Muscle of leg (tissue), 16 donors: Measurements from ENCODE around the gene GALT. TPM values are rescaled to one million over a fixed set of nuclear protein-coding genes. Genes with fewer than 3 reads are reported as not detected.

Experiments
- DNase-seq: peaks from one replicate; pipeline ENCODE4 v3.0.0; 2013
- H3K27ac ChIP-seq: one replicate; pipeline ENCODE4 v1.5.1; 2013; ENCODE audit warnings: mild to moderate bottlenecking, low read length, control low read depth
- H3K27me3 ChIP-seq: one replicate; pipeline ENCODE4 v1.6.1; 2013; ENCODE audit warnings: low read length; ENCODE audit not compliant: control insufficient read depth, insufficient read depth
- H3K36me3 ChIP-seq: one replicate; pipeline ENCODE4 v1.6.1; 2013; ENCODE audit warnings: low read length; ENCODE audit not compliant: control insufficient read depth, insufficient read depth
- H3K4me1 ChIP-seq: one replicate; pipeline ENCODE4 v1.6.1; 2013; ENCODE audit warnings: low read length; ENCODE audit not compliant: control insufficient read depth, insufficient read depth
- H3K4me3 ChIP-seq: one replicate; pipeline ENCODE4 v1.5.1; 2013; ENCODE audit warnings: low read length, control low read depth
- H3K9me3 ChIP-seq: replicated peaks from 2 replicates; pipeline ENCODE4 v1.6.1; 2013; ENCODE audit warnings: low read depth, low read length; ENCODE audit not compliant: control insufficient read depth
- WGBS: methylation state at CpG from one replicate; pipeline ENCODE4 v1.1.5; 2013; ENCODE audit warnings: missing lambda C conversion rate; ENCODE audit not compliant: insufficient coverage; 5-methylcytosine and 5-hydroxymethylcytosine counted together
- long read RNA-seq, 11 donors: transcript quantifications; one replicate each; lab custom pipeline, GENCODE V29; 2026
- polyA plus RNA-seq, 8 donors: library from polyadenylated mRNA; unstranded; fragments of 120-200 nt; gene quantifications; one replicate each; pipeline versions ENCODE4 v1.2.1 to v1.2.3, GENCODE V29; 2013; ENCODE audit warnings: inconsistent platforms in 1 of 8, low replicate concordance in 1 of 8; ENCODE audit not compliant: insufficient read length in 8 of 8, insufficient read depth in 1 of 8
- total RNA-seq: library from RNA; stranded (reverse); fragments of 120-200 nt; gene quantifications from one replicate; pipeline ENCODE4 v1.2.4, GENCODE V29; 2013

Gene GALT
- total RNA-seq (43.5 TPM), polyA plus RNA-seq (10 to 100 TPM; 29.5 to 53.5 (median 40.4) TPM)
- long read RNA-seq, donor 1, partial matches to known transcripts = 0 of 3 reads
- long read RNA-seq, donor 1, other reads (novel, unspliced or antisense) = 0 of 3 reads
- long read RNA-seq, donor 2, partial matches to known transcripts = 0 of 1 reads
- long read RNA-seq, donor 2, other reads (novel, unspliced or antisense) = 0 of 1 reads
- long read RNA-seq, donor 3, partial matches to known transcripts = 0 of 8 reads
- long read RNA-seq, donor 3, other reads (novel, unspliced or antisense) = 0 of 8 reads
- long read RNA-seq, donor 4, partial matches to known transcripts = 0 of 2 reads
- long read RNA-seq, donor 4, other reads (novel, unspliced or antisense) = 0 of 2 reads
- long read RNA-seq, donor 5, transcript GALT-201 (11 exons, 1,768 nt) = minor isoform, 5 of 14 reads
- long read RNA-seq, donor 5, transcript GALT-210 (2 exons, 858 nt) = major isoform, 7 of 14 reads
- long read RNA-seq, donor 5, partial matches to known transcripts = 0 of 14 reads
- long read RNA-seq, donor 5, other reads (novel, unspliced or antisense) = 0 of 14 reads
- long read RNA-seq, donor 6, transcript GALT-201 (11 exons, 1,768 nt) = major isoform, 7 of 13 reads
- long read RNA-seq, donor 6, transcript GALT-210 (2 exons, 858 nt) = minor isoform, 6 of 13 reads
- long read RNA-seq, donor 6, partial matches to known transcripts = 0 of 13 reads
- long read RNA-seq, donor 6, other reads (novel, unspliced or antisense) = 0 of 13 reads
- long read RNA-seq, donor 7, partial matches to known transcripts = 0 of 8 reads
- long read RNA-seq, donor 7, other reads (novel, unspliced or antisense) = 0 of 8 reads
- long read RNA-seq, donor 8, partial matches to known transcripts = 0 of 6 reads
- long read RNA-seq, donor 8, other reads (novel, unspliced or antisense) = 0 of 6 reads
- long read RNA-seq, donor 9, transcript GALT-210 (2 exons, 858 nt) = major isoform, 6 of 14 reads
- long read RNA-seq, donor 9, partial matches to known transcripts = 6 of 14 reads
- long read RNA-seq, donor 9, other reads (novel, unspliced or antisense) = 0 of 14 reads
- long read RNA-seq, donor 10, transcript GALT-210 (2 exons, 858 nt) = major isoform, 5 of 13 reads
- long read RNA-seq, donor 10, partial matches to known transcripts = 5 of 13 reads
- long read RNA-seq, donor 10, other reads (novel, unspliced or antisense) = 0 of 13 reads
- long read RNA-seq, donor 11, transcript GALT-210 (2 exons, 858 nt) = major isoform, 5 of 8 reads
- long read RNA-seq, donor 11, partial matches to known transcripts = 0 of 8 reads
- long read RNA-seq, donor 11, other reads (novel, unspliced or antisense) = 0 of 8 reads

DNA sequence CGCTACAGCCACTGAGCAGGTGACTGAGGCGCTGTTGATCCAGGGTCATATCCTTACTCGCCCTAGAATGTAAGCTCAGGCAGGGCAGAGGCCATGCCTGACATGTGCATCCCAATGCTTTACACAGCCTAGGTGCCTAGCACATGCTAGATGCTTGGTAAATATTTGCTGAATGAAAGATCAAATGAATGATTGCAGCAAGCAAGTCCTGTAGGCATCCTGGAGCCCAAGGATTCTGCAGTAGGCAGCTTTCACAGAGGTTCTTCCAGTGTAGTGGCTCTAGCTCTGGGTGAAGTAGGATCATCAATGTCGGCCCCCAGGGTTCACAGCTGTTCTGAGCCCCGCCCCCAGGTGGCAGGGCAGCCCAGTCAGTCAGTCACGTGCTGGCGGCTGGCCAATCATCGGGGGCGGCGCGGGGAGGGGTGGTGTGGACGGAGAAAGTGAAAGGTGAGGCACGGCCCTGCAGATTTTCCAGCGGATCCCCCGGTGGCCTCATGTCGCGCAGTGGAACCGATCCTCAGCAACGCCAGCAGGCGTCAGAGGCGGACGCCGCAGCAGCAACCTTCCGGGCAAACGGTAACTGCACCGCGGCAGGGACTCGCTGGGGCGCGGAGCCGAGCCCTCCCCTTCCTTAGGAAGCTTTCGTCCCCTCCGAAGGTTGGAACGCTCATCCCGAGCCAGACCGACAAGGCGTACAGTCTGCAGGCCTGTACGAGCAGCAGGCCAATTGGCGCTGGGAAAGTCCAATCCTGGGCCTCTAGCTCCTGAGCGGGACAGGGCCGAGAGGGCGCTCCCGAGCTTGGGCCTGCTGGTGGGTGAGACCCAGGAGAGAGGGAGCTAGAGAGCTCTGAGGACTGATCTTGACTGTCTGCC is at the start of gene GALT:
GALT (plus strand) TSS at position 465 of the 873 bp plus-strand sequence; CDS start at position 495, 30 bp downstream.
- Histone ChIP-seq H3K9me3 (no peaks in the 10 kb centered on the region), H3K27ac (peak within 1 kb of the TSS; percentile 94), H3K4me3 (peak within 1 kb of the TSS; percentile 84), H3K4me1 (peaks cover 28% of the 10 kb centered on the region), H3K27me3 (no peaks in the 10 kb centered on the region), H3K36me3 (peaks cover 26% of the 10 kb centered on the region)
- WGBS = 2% methylated on average over 37 of the region's 43 CpGs
- peak; percentile 94 for DNase-seq

DNA sequence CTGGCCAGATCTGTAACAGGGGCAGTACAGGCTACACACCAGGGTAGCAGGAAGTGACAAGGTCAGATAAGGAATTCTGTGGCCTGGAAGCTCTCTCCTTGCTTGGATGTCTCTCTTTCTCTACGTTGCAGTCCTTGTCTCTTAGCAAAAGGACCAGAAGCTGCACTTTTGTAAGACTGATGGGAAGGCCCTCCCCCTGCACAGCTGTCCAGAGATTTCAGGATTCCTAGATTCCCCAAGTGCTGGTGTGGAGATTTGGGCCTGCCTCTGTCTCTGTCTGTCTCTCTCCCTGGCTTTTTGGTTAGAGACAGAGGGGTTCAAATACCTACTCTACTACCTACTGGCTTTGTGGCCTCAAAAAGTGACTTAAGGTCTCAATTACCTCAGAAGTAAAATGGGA is 46.9 kb upstream of the GALT start:
- Histone ChIP-seq H3K27ac (no peak overlapping the region), H3K4me1 (peaks cover 4% of the 10 kb centered on the region), H3K36me3 (no peaks in the 10 kb centered on the region), H3K4me3 (no peak overlapping the region), H3K9me3 (no peaks in the 10 kb centered on the region), H3K27me3 (peaks cover 5% of the 10 kb centered on the region)
- WGBS = no CpG with 5 or more reads among the region's 1 CpG
- DNase-seq = no peak

DNA sequence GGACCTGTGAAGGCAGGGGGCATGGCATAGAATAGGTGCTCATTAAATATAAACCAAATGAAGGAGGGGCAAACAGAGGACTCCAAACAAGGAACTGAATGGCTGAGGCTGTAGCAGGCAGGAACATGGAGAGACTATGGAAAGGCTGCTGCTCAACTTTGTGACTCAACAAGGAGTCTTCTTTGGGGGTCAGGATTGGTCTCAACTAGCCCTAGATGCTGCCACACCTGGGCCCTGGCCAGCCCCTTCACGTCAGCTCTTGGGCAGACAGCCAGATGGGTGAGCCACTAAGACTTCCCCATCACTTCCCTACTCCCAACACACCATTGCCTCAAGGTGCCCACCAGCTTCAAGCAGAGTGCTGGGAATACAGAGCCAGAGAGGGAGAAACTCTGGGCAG is 45.6 kb upstream of the GALT start:
- no peak for DNase-seq
- Histone ChIP-seq H3K27me3 (peaks cover 8% of the 10 kb centered on the region), H3K4me3 (no peak overlapping the region), H3K27ac (no peak overlapping the region), H3K9me3 (no peaks in the 10 kb centered on the region), H3K4me1 (peaks cover 4% of the 10 kb centered on the region), H3K36me3 (no peaks in the 10 kb centered on the region)
- WGBS = 50% methylated on average over 1 of the region's 1 CpG

DNA sequence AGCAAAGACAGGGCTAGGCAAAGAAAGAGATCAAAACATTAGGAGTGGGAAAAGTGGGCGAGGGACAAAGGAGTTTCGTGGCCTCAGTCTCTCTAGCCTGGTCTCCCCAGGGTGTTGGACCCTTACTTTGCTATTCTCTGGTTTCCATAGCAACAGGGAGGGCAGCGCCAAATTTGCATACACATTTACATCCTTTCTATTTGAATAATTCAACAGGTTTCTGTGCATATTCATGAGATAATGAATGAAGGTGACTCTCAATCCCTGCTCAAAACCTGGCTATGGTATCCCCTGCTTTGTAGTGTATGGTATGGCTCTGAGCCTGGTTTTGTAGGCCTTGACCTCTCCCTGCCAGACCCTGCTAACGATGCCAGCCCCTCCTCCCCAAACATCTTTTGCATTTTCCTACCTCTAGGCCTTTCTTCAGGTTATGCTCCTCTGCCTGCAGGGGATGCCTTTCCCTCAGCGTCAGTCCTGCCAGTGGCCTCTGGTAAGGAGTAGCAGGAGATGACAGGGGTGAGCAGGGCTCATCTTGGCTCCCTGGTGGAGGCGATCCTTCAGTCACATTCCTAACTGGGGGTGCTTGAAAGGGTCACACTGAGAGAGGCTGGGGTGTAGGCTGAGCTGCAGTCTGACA is 44.4 kb upstream of the GALT start:
- H3K9me3 ChIP-seq = no peaks in the 10 kb centered on the region
- 90% methylated on average over 2 of the region's 6 CpGs for WGBS
- H3K4me1 ChIP-seq = peaks cover 4% of the 10 kb centered on the region
- no peaks in the 10 kb centered on the region for H3K36me3 ChIP-seq
- no peak overlapping the region for H3K27ac ChIP-seq
- H3K27me3 ChIP-seq = peaks cover 8% of the 10 kb centered on the region
- no peak for DNase-seq
- no peak overlapping the region for H3K4me3 ChIP-seq

DNA sequence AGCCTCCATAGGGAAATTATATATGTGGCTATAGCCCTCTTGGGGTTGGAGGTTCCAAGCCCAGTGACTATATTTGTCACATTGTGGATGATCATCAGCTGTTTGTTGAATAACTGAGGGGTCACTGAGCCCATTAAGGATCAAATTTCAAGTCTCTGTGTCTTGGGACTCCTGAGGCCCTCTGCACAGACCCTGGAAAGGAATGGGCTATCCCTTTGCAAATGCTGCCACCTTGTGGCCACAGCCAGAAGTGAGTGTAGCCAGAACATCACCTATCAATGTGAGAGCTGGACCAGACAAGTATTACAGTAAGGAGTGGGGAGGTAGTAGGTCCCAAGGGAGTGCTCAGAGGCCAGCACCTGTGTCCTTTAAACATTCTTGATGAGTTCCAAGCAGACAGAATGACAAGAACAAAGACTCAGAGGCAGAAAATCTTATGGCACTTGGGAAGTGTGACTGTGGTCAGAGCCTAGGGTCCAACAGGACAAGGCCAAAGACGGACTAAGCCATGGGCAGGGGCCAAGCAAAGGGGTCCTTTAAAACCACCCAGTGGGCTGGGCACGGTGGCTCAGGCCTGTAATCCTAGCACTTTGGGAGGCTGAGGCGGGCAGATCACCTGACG is 42.8 kb upstream of the GALT start:
- H3K4me3 ChIP-seq = no peak overlapping the region
- H3K9me3 ChIP-seq = no peaks in the 10 kb centered on the region
- H3K36me3 ChIP-seq = no peaks in the 10 kb centered on the region
- 55% methylated on average over 1 of the region's 4 CpGs for WGBS
- H3K27me3 ChIP-seq = peaks cover 8% of the 10 kb centered on the region
- peak; percentile 89 for DNase-seq
- peaks cover 4% of the 10 kb centered on the region for H3K4me1 ChIP-seq
- no peak overlapping the region for H3K27ac ChIP-seq

- Histone ChIP-seq H3K36me3 (no peaks in the 10 kb centered on the region), H3K9me3 (no peaks in the 10 kb centered on the region), H3K27ac (no peak overlapping the region), H3K27me3 (peaks cover 3% of the 10 kb centered on the region), H3K4me3 (no peak overlapping the region), H3K4me1 (peaks cover 12% of the 10 kb centered on the region)
- DNase-seq = no peak
These were observed 40.3 kb upstream of the GALT start for GRCh38 chr9:34606190-34606589.

GRCh38 chr9:34606905-34607304 is 39.6 kb upstream of the GALT start:
- no peak for DNase-seq
- no peak overlapping the region for H3K4me3 ChIP-seq
- no peaks in the 10 kb centered on the region for H3K9me3 ChIP-seq
- no peaks in the 10 kb centered on the region for H3K36me3 ChIP-seq
- H3K27me3 ChIP-seq = peaks cover 3% of the 10 kb centered on the region
- H3K27ac ChIP-seq = no peak overlapping the region
- 72% methylated on average over 2 of the region's 3 CpGs for WGBS
- H3K4me1 ChIP-seq = peaks cover 17% of the 10 kb centered on the region

DNA sequence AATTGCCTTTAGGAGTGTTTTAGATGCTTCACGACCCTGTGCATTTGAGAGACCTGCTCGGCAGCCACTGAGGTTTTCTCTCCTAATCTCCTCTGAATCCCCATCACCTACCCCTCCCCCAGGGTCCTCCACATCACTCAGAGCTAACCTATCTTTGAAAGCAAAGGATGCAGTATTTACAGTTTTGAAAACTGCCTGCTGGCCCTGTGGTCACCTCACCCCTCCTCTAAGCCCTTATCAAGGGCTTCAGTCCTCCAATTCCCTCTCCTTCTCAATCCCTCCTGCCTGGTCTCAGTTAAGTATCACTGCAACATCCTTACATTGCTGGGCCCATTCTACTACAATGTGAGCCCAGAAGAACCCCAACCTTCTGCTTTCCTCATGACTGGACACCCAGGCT is 39.1 kb upstream of the GALT start:
- H3K4me3 ChIP-seq = no peak overlapping the region
- H3K27ac ChIP-seq = no peak overlapping the region
- H3K9me3 ChIP-seq = no peaks in the 10 kb centered on the region
- peaks cover 20% of the 10 kb centered on the region for H3K4me1 ChIP-seq
- 37% methylated on average over 2 of the region's 2 CpGs for WGBS
- H3K27me3 ChIP-seq = peaks cover 3% of the 10 kb centered on the region
- no peak for DNase-seq
- no peaks in the 10 kb centered on the region for H3K36me3 ChIP-seq
